ENCODE results near the gene RNF130.
"Not testable (repeated sequence)": the region's sequence is repeated elsewhere in the genome, so short reads cannot be mapped to it uniquely, and the experiment has no call there.

Gene RNF130

DNA sequence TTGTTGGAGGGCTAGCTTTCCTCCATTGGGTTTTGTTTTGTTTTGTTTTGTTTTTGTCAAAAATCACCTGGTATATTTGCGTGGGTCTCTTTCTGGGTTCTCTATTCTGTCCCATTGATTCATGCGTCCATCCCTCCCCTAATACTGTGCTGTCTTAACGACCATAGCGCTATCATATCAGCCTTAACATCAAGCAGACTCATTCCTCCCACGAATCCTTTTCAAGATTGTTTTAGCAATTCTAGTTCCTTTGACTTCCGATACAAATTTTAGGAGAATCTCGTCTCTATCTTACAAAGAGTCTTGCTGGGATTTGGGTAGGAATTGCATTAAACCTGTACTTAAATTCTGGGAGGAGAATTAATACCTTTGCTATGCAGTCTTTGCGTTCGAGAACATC lies 31.1 kb upstream of the RNF130 start:
- no peak for DNase-seq (ENCODE audit: low spot score)

GRCh38 chr5:180101451-180102105 lies 30.0 kb upstream of the RNF130 start:
- no peak for DNase-seq (ENCODE audit: low spot score)

GRCh38 chr5:180100621-180101450 lies 29.3 kb upstream of the RNF130 start:
- no peak for DNase-seq (ENCODE audit: low spot score)

DNA sequence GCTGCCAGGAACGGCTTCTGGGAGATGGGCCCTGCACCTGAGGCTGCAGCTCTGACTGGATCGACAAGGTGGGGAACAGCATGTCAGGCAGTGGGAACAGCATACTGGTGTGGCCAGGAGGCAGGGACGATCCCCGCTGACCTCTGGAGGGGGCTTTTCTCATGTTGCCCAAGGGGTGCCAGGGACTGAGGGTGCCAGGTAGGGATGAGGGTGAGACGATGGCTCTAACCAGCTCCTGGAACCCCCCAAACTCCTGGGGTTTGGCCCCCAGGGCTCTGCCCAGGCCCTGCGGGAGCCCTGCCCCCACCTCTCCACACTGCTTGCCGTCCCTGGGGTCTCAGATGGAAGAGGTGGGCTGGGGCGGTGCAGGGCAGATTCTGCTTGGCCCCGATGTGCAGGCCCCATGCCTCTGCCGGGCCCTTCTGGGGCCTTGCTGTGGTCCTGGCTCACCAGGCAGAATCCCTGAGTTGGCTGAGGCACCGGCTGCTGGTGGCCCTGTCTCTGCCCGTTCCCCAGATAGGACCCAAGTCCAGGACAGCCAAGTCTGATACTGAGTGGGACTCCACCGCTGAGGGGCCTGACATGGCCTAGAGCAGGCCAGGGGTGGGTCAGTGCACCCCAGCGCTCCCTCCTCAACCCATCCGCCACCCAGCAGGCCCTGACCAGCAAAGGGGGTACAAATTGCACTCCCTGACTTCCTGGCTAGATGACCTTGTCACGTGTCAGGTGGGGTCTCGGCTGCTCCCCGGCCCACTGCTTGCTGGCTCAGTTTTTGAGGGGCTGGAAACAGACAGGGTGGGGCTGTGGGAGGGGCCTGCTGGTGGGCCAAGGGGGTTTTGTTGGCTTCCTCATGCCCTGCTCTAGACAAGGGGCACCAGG lies 28.4 kb upstream of the RNF130 start:
- no peak for DNase-seq (ENCODE audit: low spot score)

DNA sequence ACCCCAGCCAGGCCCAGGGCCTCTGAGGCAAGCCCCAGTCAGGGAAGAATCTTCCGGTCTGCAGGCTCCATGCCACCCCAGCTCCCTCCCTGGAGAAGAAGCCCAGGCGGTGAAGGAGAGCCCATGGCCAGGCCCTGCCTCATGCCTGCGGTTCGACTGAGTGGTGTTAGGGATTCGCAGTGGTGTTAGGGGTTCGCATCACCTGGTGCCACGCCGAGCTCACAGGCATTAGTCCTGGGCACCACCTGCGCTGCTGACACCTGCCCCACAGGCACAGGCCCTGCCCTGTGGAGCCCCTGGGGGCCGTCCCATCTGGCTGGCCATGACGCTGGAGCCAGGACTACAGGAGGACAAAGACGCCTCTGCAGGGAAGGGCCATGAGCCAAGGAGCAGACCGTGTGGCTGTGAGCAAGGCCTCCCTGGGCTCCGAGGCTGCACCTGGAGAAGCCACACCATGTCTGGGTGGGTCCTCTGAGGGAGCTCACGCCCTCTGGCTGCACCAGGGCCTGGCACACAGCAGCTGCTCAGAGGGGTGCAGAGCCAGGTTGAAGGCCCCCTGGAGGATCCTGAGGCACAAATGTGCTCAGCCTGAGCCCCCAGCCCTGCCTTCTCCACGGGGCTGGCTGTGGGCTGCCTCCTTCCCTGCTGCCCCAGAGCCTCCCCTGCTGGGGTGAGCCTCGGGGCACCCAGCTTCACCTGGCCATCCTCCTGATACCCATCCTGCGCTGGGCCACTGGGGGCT lies 27.6 kb upstream of the RNF130 start:
- DNase-seq (ENCODE audit: low spot score), result no peak

- DNase-seq (ENCODE audit: low spot score), result no peak
Measured at GRCh38 chr5:180098526-180098925, 27.0 kb upstream of the RNF130 start.

- no peak for DNase-seq (ENCODE audit: low spot score)
Measured at GRCh38 chr5:180097926-180098325, 26.4 kb upstream of the RNF130 start.

GRCh38 chr5:180097163-180097894 lies 25.8 kb upstream of the RNF130 start:
- no peak for DNase-seq (ENCODE audit: low spot score)

- DNase-seq (ENCODE audit: low spot score), result no peak
Measured at GRCh38 chr5:180096616-180097015, 25.1 kb upstream of the RNF130 start.

DNA sequence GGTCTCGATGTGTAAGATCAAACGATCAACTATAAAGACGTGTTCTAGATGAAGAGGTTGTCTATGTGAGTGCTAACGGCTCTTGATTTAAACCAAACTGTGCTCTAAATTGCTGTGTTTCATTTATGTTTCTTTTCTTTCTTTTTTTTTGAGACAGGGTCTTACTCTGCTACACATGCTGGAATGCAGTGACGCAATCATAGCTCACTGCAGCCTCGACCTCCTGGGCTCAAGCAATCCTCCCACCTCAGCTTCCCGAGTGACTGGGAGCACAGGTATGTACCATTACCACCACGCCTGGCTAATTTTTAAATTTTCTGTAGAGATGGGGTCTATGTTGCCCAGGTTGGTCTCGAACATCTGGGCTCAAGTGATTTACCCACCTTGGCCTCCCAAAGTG lies 24.0 kb upstream of the RNF130 start:
- DNase-seq (ENCODE audit: low spot score), result no peak

- peak; percentile 69 for DNase-seq (ENCODE audit: low spot score)
Measured at GRCh38 chr5:180093651-180094382, 22.3 kb upstream of the RNF130 start.

GRCh38 chr5:180093241-180093640 lies 21.7 kb upstream of the RNF130 start:
- DNase-seq (ENCODE audit: low spot score), result no peak

DNA sequence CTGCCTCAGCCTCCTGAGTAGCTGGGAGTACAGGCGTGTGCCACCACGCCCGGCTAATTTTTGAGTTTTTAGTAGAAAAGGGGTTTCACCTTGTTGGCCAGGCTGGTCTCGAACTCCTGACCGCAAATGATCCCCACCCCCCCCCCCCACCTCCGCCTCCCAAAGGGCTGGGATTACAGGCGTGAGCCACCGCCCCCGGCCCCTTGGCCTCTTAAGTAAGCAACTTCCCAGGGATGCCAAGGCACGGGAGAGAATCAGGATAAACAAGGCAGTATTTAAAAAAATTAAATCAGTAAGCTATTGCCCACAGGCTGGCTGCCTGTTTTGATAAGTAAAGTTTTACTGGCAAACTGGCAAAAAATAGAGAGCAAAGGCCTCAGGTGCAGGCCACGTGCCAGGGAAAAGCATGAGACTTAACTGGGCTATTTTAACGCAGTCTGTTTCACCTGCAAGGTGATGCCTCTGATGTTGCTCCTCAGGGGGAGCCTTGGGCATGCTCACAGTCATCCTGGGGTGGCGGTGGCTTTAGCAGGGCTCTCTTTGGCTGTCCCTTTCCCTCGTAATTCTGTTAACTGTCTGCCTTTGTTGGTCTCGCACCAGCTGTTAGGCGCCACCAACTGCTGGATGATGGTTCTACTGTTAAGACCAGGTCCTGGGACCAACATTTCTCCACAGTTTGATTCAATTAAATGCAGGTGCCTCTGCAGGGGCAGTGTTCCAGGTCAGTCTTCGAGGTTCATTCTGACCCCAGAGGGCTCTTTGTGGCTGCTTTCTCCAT lies 19.4 kb upstream of the RNF130 start:
- DNase-seq (ENCODE audit: low spot score), result peak; percentile 55

GRCh38 chr5:180090098-180090768 lies 18.7 kb upstream of the RNF130 start:
- DNase-seq (ENCODE audit: low spot score), result peak; percentile 66

- not testable (repeated sequence) for DNase-seq (ENCODE audit: low spot score)
Measured at GRCh38 chr5:180089628-180090027, 18.1 kb upstream of the RNF130 start.

GRCh38 chr5:180088561-180088960 lies 17.0 kb upstream of the RNF130 start:
- no peak for DNase-seq (ENCODE audit: low spot score)

GRCh38 chr5:180086816-180087399 lies 15.3 kb upstream of the RNF130 start:
- DNase-seq (ENCODE audit: low spot score), result no peak

GRCh38 chr5:180085837-180086236 lies 14.3 kb upstream of the RNF130 start:
- DNase-seq (ENCODE audit: low spot score), result peak; percentile 69
